Endothelial cell (in vitro differentiated cells): Measurements from ENCODE around the gene CAMK2N2. TPM values are rescaled to one million over a fixed set of nuclear protein-coding genes. Genes with fewer than 3 reads are reported as not detected.

ENCODE experiments used
- DNase-seq: peaks from one replicate; pipeline ENCODE4 v3.0.0; 2021; ENCODE audit warnings: low spot score
- H3K27ac Mint-ChIP-seq: one replicate; pipeline ENCODE4 v1.8.0; 2021; ENCODE audit warnings: mixed read lengths, inconsistent platforms; ENCODE audit not compliant: unreplicated experiment
- H3K27me3 Mint-ChIP-seq: one replicate; pipeline ENCODE4 v1.8.0; 2021; ENCODE audit warnings: mild to moderate bottlenecking, moderate library complexity, mixed read lengths, inconsistent platforms; ENCODE audit not compliant: unreplicated experiment
- H3K36me3 Mint-ChIP-seq: one replicate; pipeline ENCODE4 v1.8.0; 2021; ENCODE audit warnings: mild to moderate bottlenecking, low read depth, mixed read lengths, inconsistent platforms; ENCODE audit not compliant: unreplicated experiment
- H3K4me1 Mint-ChIP-seq: one replicate; pipeline ENCODE4 v1.8.0; 2021; ENCODE audit warnings: mild to moderate bottlenecking, mixed read lengths, inconsistent platforms; ENCODE audit not compliant: unreplicated experiment
- H3K4me3 Mint-ChIP-seq: one replicate; pipeline ENCODE4 v1.8.0; 2021; ENCODE audit warnings: mild to moderate bottlenecking, mixed read lengths, inconsistent platforms; ENCODE audit not compliant: unreplicated experiment
- H3K9me3 Mint-ChIP-seq: one replicate; pipeline ENCODE4 v1.8.0; 2021; ENCODE audit warnings: mixed read lengths, inconsistent platforms; ENCODE audit not compliant: unreplicated experiment
- CTCF ChIP-seq: fragments of 200-600 bp; sonication (generic); IDR thresholded peaks from one replicate; pipeline ENCODE4 v1.5.0; 2021; ENCODE audit warnings: antibody characterized with exemption; ENCODE audit not compliant: unreplicated experiment
- total RNA-seq: library from RNA; stranded (reverse); fragmentation: NEBNext Ultra II Directional; extraction: Animal tissue kit (Norgen Biotek cat#: 25700); gene quantifications from one replicate; pipeline ENCODE4 v1.2.1, GENCODE V29; 2021; ENCODE audit not compliant: unreplicated experiment

CAMK2N2 gene
- total RNA-seq, 1 donor from 2014 or later = not detected

- TF ChIP-seq CTCF = no peak
- Mint-ChIP-seq H3K27ac (peak overlapping the region; percentile 80), H3K9me3 (no peaks in the 10 kb centered on the region), H3K4me1 (peaks cover 18% of the 10 kb centered on the region), H3K27me3 (peaks cover 36% of the 10 kb centered on the region), H3K4me3 (peak overlapping the region; percentile 89), H3K36me3 (peaks cover 9% of the 10 kb centered on the region)
- DNase-seq = no peak
These were observed 30.5 kb downstream of the CAMK2N2 start for GRCh38 chr3:184230603-184231528.

- H3K4me3 Mint-ChIP-seq = no peak overlapping the region
- no peak for TF ChIP-seq CTCF
- peaks cover 11% of the 10 kb centered on the region for H3K4me1 Mint-ChIP-seq
- H3K9me3 Mint-ChIP-seq = no peaks in the 10 kb centered on the region
- peaks cover 31% of the 10 kb centered on the region for H3K27me3 Mint-ChIP-seq
- peaks cover 8% of the 10 kb centered on the region for H3K36me3 Mint-ChIP-seq
- no peak overlapping the region for H3K27ac Mint-ChIP-seq
- DNase-seq = no peak
These were observed 31.2 kb downstream of the CAMK2N2 start for GRCh38 chr3:184230081-184230602.

DNA sequence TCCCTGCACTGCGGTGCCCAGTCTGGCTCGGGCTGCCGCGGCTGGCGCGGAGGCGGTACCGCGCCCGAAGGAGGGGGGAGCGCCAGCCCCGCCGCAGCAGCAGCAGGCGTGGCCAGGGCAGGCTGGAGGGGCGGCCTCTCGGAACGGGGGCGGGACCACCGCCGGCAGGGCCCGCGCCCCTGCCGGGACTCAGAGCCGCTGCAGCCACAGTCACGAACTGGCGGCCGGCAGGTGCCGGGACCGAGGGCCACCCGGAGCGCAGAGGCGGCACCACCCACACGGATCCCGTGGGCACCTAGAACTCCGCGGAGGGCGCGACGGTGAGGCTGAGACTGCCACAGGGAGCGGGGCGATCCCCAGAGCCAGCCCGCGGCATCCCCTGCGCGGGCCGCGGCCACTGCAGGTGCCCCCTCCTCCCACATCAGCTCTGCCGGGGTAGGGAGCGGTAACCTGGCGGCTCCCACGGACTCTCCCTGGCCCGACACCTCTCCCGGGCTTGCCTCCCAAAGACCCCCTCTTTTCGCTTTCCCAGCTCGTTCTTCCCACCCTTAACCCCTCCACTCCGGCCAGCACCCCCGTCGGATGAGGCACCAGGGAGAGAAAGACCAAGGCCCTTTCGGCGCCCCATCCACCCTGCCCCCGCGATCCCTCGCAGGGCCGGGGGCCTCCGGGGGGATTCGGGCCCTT is 31.8 kb downstream of the CAMK2N2 start, which contains the start of gene VWA5B2:
TSS of gene VWA5B2 (plus strand) at position 192 of the 687 bp plus-strand sequence. CDS start 944 bp downstream, outside the sequence.
- H3K36me3 Mint-ChIP-seq = peaks cover 8% of the 10 kb centered on the region
- peaks cover 11% of the 10 kb centered on the region for H3K4me1 Mint-ChIP-seq
- TF ChIP-seq CTCF = peak; percentile 15
- no peak within 1 kb of the TSS for H3K27ac Mint-ChIP-seq
- peaks cover 31% of the 10 kb centered on the region for H3K27me3 Mint-ChIP-seq
- H3K4me3 Mint-ChIP-seq = no peak within 1 kb of the TSS
- peak; percentile 63 for DNase-seq
- H3K9me3 Mint-ChIP-seq = no peaks in the 10 kb centered on the region

- TF ChIP-seq CTCF = no peak
- no peaks in the 10 kb centered on the region for H3K9me3 Mint-ChIP-seq
- H3K4me3 Mint-ChIP-seq = no peak overlapping the region
- H3K27me3 Mint-ChIP-seq = peaks cover 26% of the 10 kb centered on the region
- peaks cover 8% of the 10 kb centered on the region for H3K36me3 Mint-ChIP-seq
- H3K4me1 Mint-ChIP-seq = peaks cover 11% of the 10 kb centered on the region
- no peak overlapping the region for H3K27ac Mint-ChIP-seq
- no peak for DNase-seq
These were observed 32.8 kb downstream of the CAMK2N2 start for GRCh38 chr3:184228376-184229137.
